Middle frontal gyrus (tissue), 1 donor: ENCODE measurements around the gene DNAJC25.
"Not testable (repeated sequence)": the region's sequence is repeated elsewhere in the genome, so short reads cannot be mapped to it uniquely, and the experiment has no call there.

ENCODE experiments used
- DNase-seq: peaks from one replicate; pipeline ENCODE4 v3.0.0-alpha.2; 2015; ENCODE audit warnings: low spot score; ENCODE audit errors: extremely low spot score

DNAJC25 gene

GRCh38 chr9:111663301-111663823, 32.2 kb downstream of the DNAJC25 start:
- no peak for DNase-seq

GRCh38 chr9:111668026-111668573, 37.0 kb downstream of the DNAJC25 start:
- DNase-seq, result no peak

- DNase-seq, result not testable (repeated sequence)
Observed at GRCh38 chr9:111668601-111669000, 37.5 kb downstream of the DNAJC25 start.

- no peak for DNase-seq
Observed at GRCh38 chr9:111674319-111674718, 43.2 kb downstream of the DNAJC25 start.

GRCh38 chr9:111676116-111676515, 45.0 kb downstream of the DNAJC25 start:
- DNase-seq, result no peak

GRCh38 chr9:111678293-111678692, 47.2 kb downstream of the DNAJC25 start:
- no peak for DNase-seq

GRCh38 chr9:111679199-111679598, 48.1 kb downstream of the DNAJC25 start:
- no peak for DNase-seq

- no peak for DNase-seq
Observed at GRCh38 chr9:111683392-111683791, 52.3 kb downstream of the DNAJC25 start.

GRCh38 chr9:111691672-111692329, 60.7 kb downstream of the DNAJC25 start:
- DNase-seq, result no peak

- DNase-seq, result no peak
Observed at GRCh38 chr9:111696796-111697195, 65.7 kb downstream of the DNAJC25 start.

- DNase-seq, result no peak
Observed at GRCh38 chr9:111700776-111701175, 69.6 kb downstream of the DNAJC25 start.
